HepG2 (cell line): Measurements from ENCODE around the gene ATP6V0A1. TPM values are rescaled to one million over a fixed set of nuclear protein-coding genes. Genes with fewer than 3 reads are reported as not detected.

Source experiments
- ATAC-seq: fragments of 200-7000 bp; cut with Tn5 transposase; 3 replicates; pipeline ENCODE4 v1.9.1; 2020; ENCODE audit warnings: mild to moderate bottlenecking, moderate library complexity
- BruUV-seq: library from RNA; stranded (reverse); fragments of 400-500 nt; replicated peaks from 2 replicates; lab custom pipeline; 2021; lab: Mats Ljungman, UMichigan
- CTCF ChIA-PET: fragments of 300-600 bp; formaldehyde crosslinking; extraction: SDS; loops from one replicate; lab custom pipeline; 2021; ENCODE audit warnings: low total read pairs, inconsistent platforms, low intra/inter-chr PET ratio; lab: Yijun Ruan, JAX
- POLR2A ChIA-PET: fragments of 350-600 bp; sonication (Branson Sonifier 250); formaldehyde crosslinking; loops from one replicate; lab custom pipeline; 2020; ENCODE audit warnings: antibody characterized with exemption, inconsistent platforms; lab: Yijun Ruan, JAX
- DNase-seq: peaks from one replicate; pipeline ENCODE4 v3.0.0-alpha.2; 2015; ENCODE audit warnings: low spot score
- FAIRE-seq: peaks from 3 replicates; lab custom pipeline; 2011; peaks lifted over from hg19 to GRCh38; lab: Jason Lieb, UNC
- H2AFZ ChIP-seq: one replicate; pipeline ENCODE4 v1.6.1; 2011; ENCODE audit warnings: low read length, inconsistent platforms
- H3K27ac ChIP-seq: fragments of 300-600 bp; 3 replicates; pipeline ENCODE4 v1.8.0; 2011; ENCODE audit warnings: mixed run types, mild to moderate bottlenecking, mixed read lengths, low read length, inconsistent platforms; ENCODE audit not compliant: insufficient read depth; ENCODE audit errors: extremely low read length
- H3K27me3 ChIP-seq, 2 experiments: fragments of 200-600 bp in 1 of 2; 2 replicates in 1 of 2; 3 replicates in 1 of 2; pipeline versions ENCODE4 v1.6.0 to v1.8.0; 2011; ENCODE audit warnings: low read length in 2 of 2, mild to moderate bottlenecking in 2 of 2, moderate library complexity in 2 of 2, inconsistent platforms in 1 of 2; ENCODE audit not compliant: insufficient read depth in 2 of 2, control insufficient read depth in 1 of 2
- H3K36me3 ChIP-seq, 2 experiments: fragments of 200-600 bp in 1 of 2; replicated peaks in 1 of 2; 2 replicates in 1 of 2; 3 replicates in 1 of 2; pipeline versions ENCODE4 v1.5.1 to v1.8.0; 2011; ENCODE audit warnings: low read length in 2 of 2, inconsistent platforms in 1 of 2; ENCODE audit not compliant: insufficient read depth in 2 of 2, control insufficient read depth in 1 of 2
- H3K4me1 ChIP-seq: 2 replicates; pipeline ENCODE4 v1.5.1; 2012; ENCODE audit warnings: low read length, inconsistent platforms; ENCODE audit not compliant: insufficient read depth
- H3K4me2 ChIP-seq: 2 replicates; pipeline ENCODE4 v1.6.0; 2011; ENCODE audit warnings: low read depth, low read length, inconsistent platforms
- H3K4me3 ChIP-seq, 3 experiments: fragments of 200-600 bp in 1 of 3; sonication (generic), shearing (Covaris generic) in 1 of 3; replicated peaks in 1 of 3; 2 replicates each; pipeline ENCODE4 v1.5.1; 2011 to 2016; ENCODE audit warnings: low read length in 3 of 3, inconsistent platforms in 2 of 3, low read depth in 2 of 3, mild to moderate bottlenecking in 2 of 3, control low read depth in 1 of 3, mixed read lengths in 1 of 3; ENCODE audit not compliant: insufficient read depth in 1 of 3
- H3K79me2 ChIP-seq: one replicate; pipeline ENCODE4 v1.6.1; 2011; ENCODE audit warnings: low read length, inconsistent platforms; ENCODE audit not compliant: insufficient read depth
- H3K9ac ChIP-seq: 2 replicates; pipeline ENCODE4 v1.6.0; 2011; ENCODE audit warnings: mild to moderate bottlenecking, low read depth, low read length, inconsistent platforms; ENCODE audit not compliant: insufficient read depth
- H3K9me3 ChIP-seq: 2 replicates; pipeline ENCODE4 v1.5.1; 2012; ENCODE audit warnings: mild to moderate bottlenecking, low read length
- H4K20me1 ChIP-seq: 2 replicates; pipeline ENCODE4 v1.6.0; 2011; ENCODE audit warnings: inconsistent platforms, mild to moderate bottlenecking, low read length, moderate library complexity; ENCODE audit not compliant: insufficient read depth
- AGO2 ChIP-seq: fragments of 200-400 bp; formaldehyde crosslinking; optimal IDR thresholded peaks from 2 replicates; pipeline ENCODE3; 2017; ENCODE audit warnings: mild to moderate bottlenecking, low read depth, low read length, moderate library complexity
- CCDC6 ChIP-seq: sonication (generic); formaldehyde crosslinking; IDR thresholded peaks from 2 replicates; pipeline ENCODE4 v1.8.1; 2022; ENCODE audit warnings: mild to moderate bottlenecking, missing genetic modification reagents, moderate library complexity
- EP300 ChIP-seq, 3 experiments: sonication (generic) in 1 of 3; formaldehyde crosslinking in 1 of 3; IDR thresholded peaks; 2 replicates each; pipeline versions ENCODE4 v1.5.1 to v1.6.1; 2011 to 2020; ENCODE audit warnings: low read depth in 2 of 3, low read length in 2 of 3, borderline replicate concordance in 1 of 3, improper control_type of control experiment in 1 of 3, mild to moderate bottlenecking in 1 of 3, missing genetic modification reagents in 1 of 3, moderate library complexity in 1 of 3
- HMG20B ChIP-seq: conservative IDR thresholded peaks from 2 replicates; pipeline ENCODE4 v1.6.1; 2016; ENCODE audit warnings: missing genetic modification reagents, missing compliant biosample characterization
- HNRNPLL ChIP-seq: fragments of 200-400 bp; formaldehyde crosslinking; IDR thresholded peaks from 2 replicates; pipeline ENCODE4 v1.6.1; 2017; ENCODE audit warnings: mild to moderate bottlenecking, low read depth, low read length; ENCODE audit not compliant: poor library complexity, severe bottlenecking
- HOXA9 ChIP-seq: sonication (generic); formaldehyde crosslinking; IDR thresholded peaks from 2 replicates; pipeline ENCODE4 v1.8.1; 2022; ENCODE audit warnings: missing genetic modification reagents, mild to moderate bottlenecking, moderate library complexity, borderline replicate concordance
- NAIF1 ChIP-seq: sonication (generic); formaldehyde crosslinking; IDR thresholded peaks from 2 replicates; pipeline ENCODE4 v1.5.0; 2020; ENCODE audit warnings: mild to moderate bottlenecking, missing genetic modification reagents, borderline replicate concordance
- NFRKB ChIP-seq: fragments of 450-650 bp; IDR thresholded peaks from 2 replicates; pipeline ENCODE4 v1.6.1; 2017
- NRL ChIP-seq: sonication (generic); formaldehyde crosslinking; IDR thresholded peaks from 2 replicates; pipeline ENCODE4 v1.5.0; 2020; ENCODE audit warnings: missing genetic modification reagents, mild to moderate bottlenecking, moderate library complexity, borderline replicate concordance
- SRY ChIP-seq: sonication (generic); formaldehyde crosslinking; IDR thresholded peaks from 2 replicates; pipeline ENCODE4 v1.8.0; 2022; ENCODE audit warnings: mild to moderate bottlenecking, missing genetic modification reagents
- TBX2 ChIP-seq: sonication (generic); formaldehyde crosslinking; IDR thresholded peaks from 2 replicates; pipeline ENCODE4 v1.5.0; 2020; ENCODE audit warnings: missing genetic modification reagents, mild to moderate bottlenecking, borderline replicate concordance
- TMF1 ChIP-seq: sonication (generic); formaldehyde crosslinking; IDR thresholded peaks from 2 replicates; pipeline ENCODE4 v1.8.1; 2022; ENCODE audit warnings: low read depth, missing genetic modification reagents
- U2AF1 ChIP-seq: fragments of 200-400 bp; formaldehyde crosslinking; optimal IDR thresholded peaks from 2 replicates; pipeline ENCODE3; 2017; ENCODE audit warnings: mild to moderate bottlenecking, low read depth, low read length
- ZEB1 ChIP-seq: IDR thresholded peaks from 2 replicates; pipeline ENCODE4 v1.6.1; 2012; ENCODE audit warnings: mild to moderate bottlenecking, low read depth, inconsistent platforms; ENCODE audit not compliant: insufficient replicate concordance
- ZNF225 ChIP-seq: sonication (generic); formaldehyde crosslinking; IDR thresholded peaks from 2 replicates; pipeline ENCODE4 v1.4.0; 2020; ENCODE audit warnings: mild to moderate bottlenecking, missing genetic modification reagents
- ZNF317 ChIP-seq: sonication (generic); formaldehyde crosslinking; IDR thresholded peaks from 2 replicates; pipeline ENCODE4 v1.5.0; 2020; ENCODE audit warnings: mild to moderate bottlenecking, missing genetic modification reagents
- ZNF430 ChIP-seq: sonication (generic); formaldehyde crosslinking; IDR thresholded peaks from 2 replicates; pipeline ENCODE4 v1.9.0; 2021; ENCODE audit warnings: mild to moderate bottlenecking, missing genetic modification reagents
- WGBS: methylation state at CpG from one replicate; pipeline ENCODE4 v1.1.6; 2017; ENCODE audit warnings: low lambda C conversion rate; 5-methylcytosine and 5-hydroxymethylcytosine counted together
- in situ Hi-C: cut with HindIII; loops from 2 replicates; pipeline ENCODE4 v1.10.0; 2017; ENCODE audit warnings: low pct_unique_long_range_greater_than_20kb; ENCODE audit not compliant: extremely low pct_ligation_motif_present
- intact Hi-C: fragments of 100-400 bp; cut with micrococcal nuclease; formaldehyde crosslinking; loops from one replicate; pipeline ENCODE4 v1.10.0; 2022; ENCODE audit not compliant: unreplicated experiment
- polyA plus RNA-seq, 8 experiments: library from polyadenylated mRNA; depleted of rRNA in 3 of 8; stranded (reverse) in 7 of 8; unstranded in 1 of 8; fragments of >200 nt; fragmentation: Illumina TruSeq in 4 of 8; extraction: Trizol in 4 of 8; gene quantifications; 2 replicates each; pipeline versions ENCODE4 v1.2.1 to v1.2.3, GENCODE V29; 2011 to 2016; ENCODE audit warnings: low read depth in 4 of 8, missing spikeins in 1 of 8, mixed read lengths in 1 of 8; ENCODE audit not compliant: insufficient read depth in 1 of 8
- total RNA-seq, 5 experiments: library from RNA; depleted of rRNA; stranded (reverse); fragments of >200 nt; fragmentation: Illumina TruSeq; extraction: Trizol; gene quantifications; 2 replicates each; pipeline ENCODE4 v1.2.3, GENCODE V29; 2016; ENCODE audit warnings: low read depth in 1 of 5
- TF ChIP-seq, protein P1 (sequence below): sonication (generic); formaldehyde crosslinking; IDR thresholded peaks from 2 replicates; pipeline ENCODE4 v1.5.1; 2020; ENCODE audit warnings: missing genetic modification reagents, mild to moderate bottlenecking, borderline replicate concordance
- TF ChIP-seq, protein P2 (sequence below): sonication (generic); formaldehyde crosslinking; IDR thresholded peaks from 2 replicates; pipeline ENCODE4 v1.4.0; 2020; ENCODE audit warnings: missing genetic modification reagents, borderline replicate concordance
- TF ChIP-seq, protein P3 (sequence below): sonication (generic); formaldehyde crosslinking; IDR thresholded peaks from 2 replicates; pipeline ENCODE4 v1.9.0; 2022; ENCODE audit warnings: low read depth, missing genetic modification reagents

The ATP6V0A1 gene
- total and polyA plus RNA-seq, 2 of the 13 experiments (the other 11 are each of a cell fraction or from before 2014, with no cell fraction given) = 27.9 to 54.1 TPM

DNA sequence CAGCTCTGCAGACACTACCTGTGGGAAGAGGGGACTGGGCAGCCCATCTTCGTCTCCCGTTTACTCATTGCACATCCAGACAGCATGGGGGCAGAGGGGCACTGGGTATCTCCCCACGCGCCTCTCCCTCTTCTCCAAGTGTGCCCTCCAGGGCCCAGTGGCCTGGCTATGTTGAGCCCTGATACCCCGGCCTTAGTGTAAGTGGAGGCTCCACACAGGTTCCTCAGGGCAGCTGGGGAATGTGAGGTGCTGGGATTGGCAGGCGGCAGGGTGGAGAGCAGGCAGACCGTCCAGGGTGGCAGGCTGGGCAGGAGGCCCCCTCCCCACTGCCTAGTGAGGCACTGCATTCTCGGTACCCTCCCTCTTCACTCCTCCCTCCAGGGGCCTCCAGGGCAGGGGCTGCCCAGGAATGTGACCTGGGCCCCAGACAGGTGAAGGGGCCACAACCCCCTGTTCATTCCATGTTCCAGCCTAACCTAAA lies 64.2 kb downstream of the ATP6V0A1 start:
- H3K4me2 ChIP-seq = peak overlapping the region; percentile 47
- FAIRE-seq = no peak
- CTCF ChIA-PET = interaction anchor here (1.3 kb wide), 1 partner anchor 200 kb away, joined by 3 read pairs; no protein-coding TSS in a partner anchor
- H3K27ac ChIP-seq = peak overlapping the region; percentile 71
- peak overlapping the region in 1 of 3 experiments; percentile 22; a peak in 1 of 6 replicates for H3K4me3 ChIP-seq
- no peaks in the 10 kb centered on the region for H3K9me3 ChIP-seq
- H3K9ac ChIP-seq = peak overlapping the region; percentile 33
- POLR2A ChIA-PET = interaction anchor here (0.5 to 1.8 kb wide), 10 partner anchors 8 to 688 kb away, joined by 3 to 15 read pairs (median 4); partner anchors contain the start of genes CAVIN1, NAGLU and STAT3
- H3K27me3 ChIP-seq = no peaks in the 10 kb centered on the region
- no peaks in the 10 kb centered on the region for H4K20me1 ChIP-seq
- intact Hi-C loops = no loop called here
- H3K36me3 ChIP-seq = peaks cover 4 to 5% of the 10 kb centered on the region in 2 experiments; a peak in 3 of 5 replicates
- in situ Hi-C loops = loop anchor here (5.0 kb wide), 1 partner anchor 201 kb away; no protein-coding TSS in a partner anchor
- no peak overlapping the region for H2AFZ ChIP-seq
- no peaks in the 10 kb centered on the region for H3K79me2 ChIP-seq
- no peak for ATAC-seq
- H3K4me1 ChIP-seq = peaks cover 96% of the 10 kb centered on the region
- no peak for DNase-seq
- BruUV-seq = no TSS peak
- WGBS = 69% methylated on average over 7 of the region's 8 CpGs
- TF ChIP-seq HMG20B (CRISPR knock-in tag) (no peak), CCDC6 (CRISPR knock-in tag) (no peak), ZNF430 (CRISPR knock-in tag) (0 out of 2 replicates have a peak, but pooled peaks have one; percentile 50), SRY (CRISPR knock-in tag) (peak; percentile 54; the same call in 1 of the 2 replicates), TMF1 (CRISPR knock-in tag) (no peak), NRL (CRISPR knock-in tag) (peak; percentile 68; the same call in 1 of the 2 replicates), NAIF1 (no peak), TBX2 (CRISPR knock-in tag) (no peak), ZNF317 (CRISPR knock-in tag) (no peak), EP300 (IDR thresholded peaks at IDR 0.05; ENCODE audit: low read depth in 2 of 2, low read length in 2 of 2) (no peak), EP300 (CRISPR knock-in tag; IDR thresholded peaks at IDR 0.05; ENCODE audit: borderline replicate concordance) (no peak), U2AF1 (no peak), HOXA9 (CRISPR knock-in tag) (no peak), NFRKB (no peak), HNRNPLL (no peak), ZNF225 (CRISPR knock-in tag) (peak; percentile 22), AGO2 (peak; percentile 70), ZEB1 (peak; percentile 57)
- TF ChIP-seq, protein P1, sequence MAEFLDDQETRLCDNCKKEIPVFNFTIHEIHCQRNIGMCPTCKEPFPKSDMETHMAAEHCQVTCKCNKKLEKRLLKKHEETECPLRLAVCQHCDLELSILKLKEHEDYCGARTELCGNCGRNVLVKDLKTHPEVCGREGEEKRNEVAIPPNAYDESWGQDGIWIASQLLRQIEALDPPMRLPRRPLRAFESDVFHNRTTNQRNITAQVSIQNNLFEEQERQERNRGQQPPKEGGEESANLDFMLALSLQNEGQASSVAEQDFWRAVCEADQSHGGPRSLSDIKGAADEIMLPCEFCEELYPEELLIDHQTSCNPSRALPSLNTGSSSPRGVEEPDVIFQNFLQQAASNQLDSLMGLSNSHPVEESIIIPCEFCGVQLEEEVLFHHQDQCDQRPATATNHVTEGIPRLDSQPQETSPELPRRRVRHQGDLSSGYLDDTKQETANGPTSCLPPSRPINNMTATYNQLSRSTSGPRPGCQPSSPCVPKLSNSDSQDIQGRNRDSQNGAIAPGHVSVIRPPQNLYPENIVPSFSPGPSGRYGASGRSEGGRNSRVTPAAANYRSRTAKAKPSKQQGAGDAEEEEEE (CRISPR knock-in tag) = no peak
- TF ChIP-seq, protein P2, sequence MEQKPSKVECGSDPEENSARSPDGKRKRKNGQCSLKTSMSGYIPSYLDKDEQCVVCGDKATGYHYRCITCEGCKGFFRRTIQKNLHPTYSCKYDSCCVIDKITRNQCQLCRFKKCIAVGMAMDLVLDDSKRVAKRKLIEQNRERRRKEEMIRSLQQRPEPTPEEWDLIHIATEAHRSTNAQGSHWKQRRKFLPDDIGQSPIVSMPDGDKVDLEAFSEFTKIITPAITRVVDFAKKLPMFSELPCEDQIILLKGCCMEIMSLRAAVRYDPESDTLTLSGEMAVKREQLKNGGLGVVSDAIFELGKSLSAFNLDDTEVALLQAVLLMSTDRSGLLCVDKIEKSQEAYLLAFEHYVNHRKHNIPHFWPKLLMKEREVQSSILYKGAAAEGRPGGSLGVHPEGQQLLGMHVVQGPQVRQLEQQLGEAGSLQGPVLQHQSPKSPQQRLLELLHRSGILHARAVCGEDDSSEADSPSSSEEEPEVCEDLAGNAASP = no peak
- TF ChIP-seq, protein P3, sequence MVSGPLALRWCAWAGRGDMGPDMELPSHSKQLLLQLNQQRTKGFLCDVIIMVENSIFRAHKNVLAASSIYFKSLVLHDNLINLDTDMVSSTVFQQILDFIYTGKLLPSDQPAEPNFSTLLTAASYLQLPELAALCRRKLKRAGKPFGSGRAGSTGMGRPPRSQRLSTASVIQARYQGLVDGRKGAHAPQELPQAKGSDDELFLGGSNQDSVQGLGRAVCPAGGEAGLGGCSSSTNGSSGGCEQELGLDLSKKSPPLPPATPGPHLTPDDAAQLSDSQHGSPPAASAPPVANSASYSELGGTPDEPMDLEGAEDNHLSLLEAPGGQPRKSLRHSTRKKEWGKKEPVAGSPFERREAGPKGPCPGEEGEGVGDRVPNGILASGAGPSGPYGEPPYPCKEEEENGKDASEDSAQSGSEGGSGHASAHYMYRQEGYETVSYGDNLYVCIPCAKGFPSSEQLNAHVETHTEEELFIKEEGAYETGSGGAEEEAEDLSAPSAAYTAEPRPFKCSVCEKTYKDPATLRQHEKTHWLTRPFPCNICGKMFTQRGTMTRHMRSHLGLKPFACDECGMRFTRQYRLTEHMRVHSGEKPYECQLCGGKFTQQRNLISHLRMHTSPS (CRISPR knock-in tag) = no peak
